Measurements from ENCODE around the gene PRMT9. TPM values are rescaled to one million over a fixed set of nuclear protein-coding genes. Genes with fewer than 3 reads are reported as not detected.

Gene PRMT9
- total and polyA plus RNA-seq, 8 donors, result 2.4 to 23.9 (median 7.0) TPM

GRCh38 chr4:147651563-147651962 is 32.4 kb downstream of the PRMT9 start:
- TF ChIP-seq CTCF (IDR thresholded peaks at IDR 0.05) (no peak), EP300 (IDR thresholded peaks at IDR 0.05) (no peak), POLR2AphosphoS5 (IDR thresholded peaks at IDR 0.05) (no peak), POLR2A (IDR thresholded peaks at IDR 0.05) (no peak)
- peaks cover 0 to 3% (median 0%) of the 10 kb centered on the region in 4 donors for H3K4me1 ChIP-seq
- H3K4me3 ChIP-seq, result no peak overlapping the region
- intact Hi-C loops (cut with DNase I; ENCODE audit: low total_unique reads), result no loop called here
- H3K27me3 ChIP-seq, result no peaks in the 10 kb centered on the region
- peaks cover 6 to 68% (median 58%) of the 10 kb centered on the region in 4 donors for H3K36me3 ChIP-seq
- no peak for DNase-seq
- no peak overlapping the region for H3K27ac ChIP-seq
- H3K9me3 ChIP-seq, result no peaks in the 10 kb centered on the region
- WGBS, 5 donors, result 88 to 94% (median 90%) methylated on average over 1 of the region's 1 CpG

- Histone ChIP-seq H3K27ac (no peak overlapping the region), H3K9me3 (no peaks in the 10 kb centered on the region), H3K4me1 (peaks cover 0 to 11% (median 2%) of the 10 kb centered on the region in 4 donors), H3K4me3 (no peak overlapping the region), H3K27me3 (no peaks in the 10 kb centered on the region), H3K36me3 (peaks cover 0 to 40% (median 30%) of the 10 kb centered on the region in 4 donors)
- DNase-seq, result no peak
- TF ChIP-seq EP300 (IDR thresholded peaks at IDR 0.05), result no peak
- no peak for TF ChIP-seq POLR2AphosphoS5 (IDR thresholded peaks at IDR 0.05)
- no peak for TF ChIP-seq POLR2A (IDR thresholded peaks at IDR 0.05)
- TF ChIP-seq CTCF (IDR thresholded peaks at IDR 0.05), result no peak
- intact Hi-C loops (cut with DNase I; ENCODE audit: low total_unique reads), result no loop called here
These were observed 35.3 kb downstream of the PRMT9 start for GRCh38 chr4:147648656-147649055.

GRCh38 chr4:147645099-147645498 is 38.9 kb downstream of the PRMT9 start:
- Histone ChIP-seq H3K27me3 (no peaks in the 10 kb centered on the region), H3K36me3 (peaks cover 0 to 41% (median 37%) of the 10 kb centered on the region in 4 donors), H3K9me3 (no peaks in the 10 kb centered on the region), H3K4me3 (no peak overlapping the region), H3K27ac (no peak overlapping the region), H3K4me1 (peaks cover 0 to 11% (median 2%) of the 10 kb centered on the region in 4 donors)
- intact Hi-C loops (cut with DNase I; ENCODE audit: low total_unique reads), result no loop called here
- DNase-seq, result no peak
- TF ChIP-seq POLR2A (IDR thresholded peaks at IDR 0.05), result no peak
- no peak for TF ChIP-seq POLR2AphosphoS5 (IDR thresholded peaks at IDR 0.05)
- TF ChIP-seq CTCF (IDR thresholded peaks at IDR 0.05), result no peak

- peak in 1 of 2 donors; percentile 46 for DNase-seq
- peaks cover 0 to 40% (median 34%) of the 10 kb centered on the region in 4 donors for H3K36me3 ChIP-seq
- no peak overlapping the region for H3K4me3 ChIP-seq
- H3K27me3 ChIP-seq, result no peaks in the 10 kb centered on the region
- peak overlapping the region in 1 of 5 donors; percentile 37 for H3K27ac ChIP-seq
- H3K4me1 ChIP-seq, result peaks cover 0 to 11% (median 2%) of the 10 kb centered on the region in 4 donors
- intact Hi-C loops (cut with DNase I; ENCODE audit: low total_unique reads), result no loop called here
- H3K9me3 ChIP-seq, result no peaks in the 10 kb centered on the region
- TF ChIP-seq EP300 (IDR thresholded peaks at IDR 0.05), result no peak
- no peak for TF ChIP-seq POLR2A (IDR thresholded peaks at IDR 0.05)
- TF ChIP-seq CTCF (IDR thresholded peaks at IDR 0.05), result no peak
- TF ChIP-seq POLR2AphosphoS5 (IDR thresholded peaks at IDR 0.05), result no peak
- WGBS, 5 donors, result 41 to 68% (median 56%) methylated on average over 3 of the region's 3 CpGs
These were observed 39.5 kb downstream of the PRMT9 start for GRCh38 chr4:147644471-147644870.
